NCI-H128 (cell line): ENCODE results near the gene TPH1.

ENCODE experiments used
- DNase-seq: peaks from one replicate; lab custom pipeline; 2025; ENCODE audit not compliant: unreplicated experiment; lab: John Stamatoyannopoulos, UW

The TPH1 gene

DNA sequence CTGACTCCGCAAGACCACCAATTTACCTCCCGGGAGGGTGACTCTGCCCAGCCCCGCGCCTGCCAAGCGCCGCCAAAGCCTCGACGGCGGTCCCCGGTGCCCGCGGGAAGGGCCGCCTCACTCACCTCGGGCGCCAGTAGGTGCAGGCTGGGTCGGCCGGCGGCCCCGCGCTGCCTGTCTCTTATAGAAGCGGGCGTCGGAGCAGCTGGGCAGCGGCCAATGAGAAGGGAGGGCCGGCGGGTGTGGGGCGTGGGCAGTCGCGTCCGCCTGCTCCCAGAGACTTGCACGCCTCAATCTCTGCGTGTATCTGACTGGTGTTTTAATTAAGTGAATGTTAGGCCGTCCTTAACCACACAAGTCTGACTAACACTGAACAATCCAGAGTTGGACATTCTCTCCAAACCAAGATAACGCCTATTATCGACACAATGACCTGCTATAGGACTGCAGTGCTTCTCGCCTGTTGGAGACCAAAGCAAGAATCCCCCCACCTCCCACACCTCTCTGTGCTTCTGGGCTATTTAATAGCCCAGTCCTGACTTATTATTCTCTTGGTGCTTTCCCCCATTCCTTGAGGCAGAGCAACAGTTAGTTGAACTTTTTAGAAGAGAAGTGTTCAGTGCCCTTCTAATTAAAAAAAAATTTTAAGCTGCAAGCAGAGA, at the start of gene TPH1:
TPH1 (minus strand) TSS at position 154 of the 662 bp plus-strand sequence. CDS start 5,507 bp downstream, outside the sequence.
- no peak for DNase-seq

DNA sequence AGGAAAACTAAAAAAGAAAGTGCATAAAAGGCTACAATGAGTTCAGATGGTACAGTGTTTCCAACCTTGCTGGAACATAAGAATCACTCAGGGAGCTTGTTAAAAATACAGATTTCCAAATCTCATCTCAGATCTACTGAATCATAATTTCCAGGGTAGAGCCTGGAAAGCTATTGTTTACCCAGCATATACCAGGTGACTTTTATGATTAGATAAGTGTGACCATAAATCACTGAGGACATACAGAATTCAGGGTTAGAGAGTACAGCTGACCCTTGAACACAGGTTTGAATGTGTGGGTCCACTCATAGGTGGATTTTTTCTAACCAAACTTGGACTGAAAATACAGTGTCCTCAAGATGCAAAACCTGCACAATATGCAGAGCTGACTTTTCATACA, 47.9 kb upstream of the TPH1 start:
- no peak for DNase-seq

DNA sequence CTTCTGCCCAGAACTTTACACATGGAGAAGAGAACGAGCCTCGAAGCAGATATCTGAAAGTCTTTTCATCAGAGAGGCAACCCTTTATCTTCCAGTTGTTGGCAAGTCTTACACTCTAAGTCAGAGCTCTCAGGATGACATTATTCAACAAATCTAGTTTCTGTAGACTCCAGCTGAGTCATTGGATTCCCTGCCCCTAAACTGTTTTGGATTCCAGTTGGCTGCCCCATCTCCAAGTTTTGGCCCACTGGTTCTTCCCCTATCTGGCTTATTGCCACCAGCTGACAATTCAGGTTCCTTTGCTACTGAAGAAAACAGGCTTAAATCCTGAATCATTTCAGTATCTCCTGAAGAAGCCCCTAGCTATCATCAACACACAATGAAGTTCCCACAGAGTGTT, 45.7 kb upstream of the TPH1 start:
- DNase-seq: no peak

DNA sequence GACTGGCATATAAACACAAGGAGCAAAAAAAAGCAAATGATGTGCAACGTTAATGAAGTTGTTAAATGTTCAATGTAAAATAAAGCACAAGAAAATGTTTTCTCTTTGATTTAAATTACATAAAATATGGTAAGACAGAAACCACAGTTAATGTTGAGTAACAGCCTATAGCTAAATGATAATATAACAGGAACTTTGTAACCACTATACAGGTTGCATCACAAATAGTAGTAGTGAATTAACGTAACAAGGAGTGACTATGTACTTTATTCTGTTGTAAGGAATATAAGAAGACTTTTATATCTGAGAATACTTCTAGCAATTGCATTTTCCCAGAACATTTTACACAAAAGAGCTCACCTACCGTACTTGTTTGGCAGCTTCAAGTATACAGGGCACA, 42.9 kb upstream of the TPH1 start:
- DNase-seq: no peak

DNA sequence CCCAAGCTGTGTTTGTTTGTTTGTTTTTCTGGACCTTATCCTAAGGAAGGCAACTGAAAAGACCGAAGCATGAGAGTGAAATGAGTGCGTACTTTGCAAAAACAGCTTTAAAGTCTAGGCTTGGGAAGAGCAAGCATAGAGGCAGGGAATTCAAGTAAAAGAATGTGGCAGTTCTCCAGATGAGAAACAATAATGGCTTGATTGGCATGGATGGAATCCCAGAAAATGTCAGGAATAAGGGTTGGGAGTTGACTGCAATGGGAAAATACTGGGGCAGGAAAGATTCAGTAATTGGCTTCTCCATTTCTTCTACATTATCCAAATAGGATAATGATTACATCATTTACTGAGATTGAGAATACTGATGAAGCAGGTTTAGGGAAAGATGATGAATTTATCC, 42.3 kb upstream of the TPH1 start:
- DNase-seq: no peak

DNA sequence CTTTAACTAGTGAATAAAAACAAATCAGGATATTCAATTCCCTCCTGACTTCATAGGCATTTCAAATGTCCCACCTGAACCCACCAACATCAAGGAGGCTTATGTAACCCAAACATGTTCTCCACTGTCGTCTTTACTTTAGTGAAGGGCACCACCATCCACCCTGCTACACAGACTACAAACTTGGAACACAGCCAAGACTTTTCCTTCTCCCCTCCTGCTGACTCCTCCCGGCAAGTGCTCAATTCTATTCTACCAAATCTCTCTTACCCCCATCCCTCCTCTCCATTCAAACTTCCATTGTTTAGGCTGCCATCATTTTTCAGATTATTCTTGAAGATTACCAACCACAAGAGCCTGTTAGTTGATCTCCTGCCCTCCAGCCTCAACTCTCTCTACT, 35.5 kb upstream of the TPH1 start:
- no peak for DNase-seq

DNA sequence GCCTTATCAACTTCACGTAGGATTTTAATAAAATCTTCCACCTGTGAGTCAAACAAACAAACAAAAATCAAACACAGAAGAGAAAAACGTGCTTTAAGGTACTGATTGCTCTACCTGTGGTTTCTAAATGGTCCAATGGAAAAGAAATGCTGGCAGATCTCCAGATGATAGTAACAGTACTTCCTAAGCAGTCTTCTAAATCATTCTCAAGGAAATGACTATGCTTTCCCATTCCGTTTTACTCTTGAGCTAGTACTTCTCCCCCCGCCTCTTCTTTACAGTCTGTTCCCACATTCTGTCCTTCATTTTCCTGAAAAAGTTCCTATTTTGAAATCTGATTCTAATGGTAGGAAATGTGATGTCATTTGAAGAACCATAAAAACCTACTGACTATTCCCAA, 34.4 kb upstream of the TPH1 start:
- no peak for DNase-seq

DNA sequence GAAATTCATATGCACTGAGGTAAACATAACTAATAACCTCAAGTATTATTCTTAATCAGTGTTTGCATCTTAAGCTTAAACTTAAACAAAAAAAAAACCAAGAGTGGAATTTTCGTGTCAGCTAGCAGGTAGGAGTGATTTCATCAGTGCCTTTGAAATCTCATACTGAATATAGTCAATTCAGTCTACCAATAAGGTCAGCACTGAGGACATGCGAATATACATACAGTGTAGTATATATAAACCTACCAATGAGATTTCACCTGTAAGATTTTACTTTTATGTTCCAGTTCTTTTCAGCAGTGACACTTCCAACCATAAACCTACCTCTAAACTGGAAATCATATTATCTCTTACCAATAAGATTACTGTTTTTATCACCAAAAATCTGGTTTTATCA, 32.8 kb upstream of the TPH1 start:
- no peak for DNase-seq

DNA sequence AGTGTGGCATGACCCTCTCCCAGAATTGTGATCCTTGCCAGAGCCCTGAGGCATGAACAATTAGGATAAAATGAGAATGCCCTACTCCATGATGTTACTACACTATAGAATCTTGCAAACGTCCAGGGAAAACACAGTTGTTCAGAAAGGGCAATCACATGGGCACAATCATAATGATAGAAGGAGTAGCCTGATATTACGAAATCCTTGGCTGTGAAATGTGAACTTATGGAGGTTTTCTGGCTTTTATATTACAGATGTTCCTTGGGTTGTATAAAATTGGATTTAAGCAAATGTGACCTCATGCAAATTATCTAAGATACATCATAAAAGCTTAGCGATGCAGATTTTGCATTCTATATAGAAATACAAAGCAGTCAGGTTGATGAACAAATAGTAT, 29.4 kb upstream of the TPH1 start:
- DNase-seq: no peak

DNA sequence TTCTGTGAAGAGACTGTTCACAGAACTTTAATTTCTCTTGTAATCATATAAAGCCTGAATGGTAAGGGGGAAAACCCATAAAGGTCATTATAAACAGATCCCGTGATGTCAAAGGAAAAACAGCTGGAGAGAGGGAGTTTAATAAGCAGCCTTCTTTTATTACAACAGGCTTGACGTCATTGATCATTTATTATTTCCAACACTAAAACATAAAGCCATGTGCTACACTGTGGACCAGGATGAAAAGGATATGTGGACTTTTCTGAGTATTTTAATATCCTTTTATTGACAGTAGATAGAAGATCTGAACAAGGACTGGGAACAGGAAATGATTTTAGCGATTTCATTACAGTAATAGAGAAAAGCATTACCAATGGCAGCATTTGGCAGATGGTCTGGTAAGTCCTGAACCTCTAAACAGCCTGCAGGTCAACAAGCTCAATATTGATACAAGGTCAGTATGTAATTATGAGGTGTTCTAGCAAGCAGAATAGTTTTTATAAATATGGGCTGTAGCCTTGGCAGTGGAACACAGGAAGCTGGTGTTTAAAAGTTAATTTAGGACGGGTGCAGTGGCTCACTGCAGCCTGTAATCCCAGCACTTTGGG, 25.1 kb upstream of the TPH1 start:
- DNase-seq: no peak

DNA sequence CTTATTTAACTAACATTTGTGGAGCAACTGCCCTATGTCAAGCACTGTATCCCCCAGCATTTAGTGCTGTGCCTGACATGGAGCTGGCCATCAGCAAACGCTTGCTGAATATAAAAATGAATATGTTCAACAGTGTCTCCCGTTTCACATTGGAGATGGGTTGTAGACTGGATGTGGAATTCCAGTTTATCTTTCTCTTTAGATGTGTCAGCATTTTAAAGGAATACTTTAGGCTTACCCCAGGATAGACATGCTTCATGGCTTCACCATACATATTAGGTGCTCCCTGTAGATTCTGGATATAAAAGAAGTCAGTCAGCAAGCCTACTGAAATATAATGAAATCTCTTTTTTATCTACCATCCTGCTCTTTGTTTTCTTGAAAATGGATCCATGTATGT, 21.3 kb upstream of the TPH1 start:
- no peak for DNase-seq

DNA sequence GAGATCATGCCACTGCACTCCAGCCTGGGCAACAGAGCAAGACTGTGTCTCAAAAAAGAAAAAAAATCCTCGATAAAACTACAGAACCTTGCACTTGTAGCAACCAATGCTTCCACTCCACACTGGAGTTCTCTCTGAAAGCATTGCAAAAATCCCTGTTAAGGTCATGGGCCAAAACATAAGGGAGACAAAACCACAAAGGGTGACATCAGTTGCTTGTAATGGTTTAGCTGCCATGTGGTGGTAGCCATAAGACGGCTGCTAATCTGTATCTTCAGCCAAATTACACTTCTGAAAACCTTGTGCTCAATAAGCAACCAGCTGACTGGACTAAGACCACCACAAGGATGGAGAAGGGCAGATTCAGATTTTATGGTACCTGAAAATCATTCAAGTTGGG, 20.6 kb upstream of the TPH1 start:
- no peak for DNase-seq

DNA sequence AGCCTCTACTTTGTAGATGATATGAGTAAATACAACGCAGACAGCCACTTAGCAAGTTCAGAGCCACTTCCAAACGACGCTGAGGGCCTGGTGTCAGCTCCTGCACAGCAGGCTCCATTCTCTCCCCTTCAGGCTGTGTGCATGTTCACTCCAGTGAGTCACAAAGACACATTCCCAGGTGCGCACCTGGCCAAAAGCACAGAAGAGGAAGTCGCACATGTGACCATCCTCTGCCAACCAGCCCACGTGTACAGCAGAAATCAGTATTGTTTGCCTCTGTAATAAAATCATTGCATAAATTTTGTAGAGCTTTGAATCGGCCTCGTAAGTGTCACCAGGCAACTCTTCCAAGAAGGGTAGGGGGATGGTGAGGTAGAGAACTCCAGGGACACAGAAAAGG, 19.5 kb upstream of the TPH1 start:
- DNase-seq: peak; percentile 73

DNA sequence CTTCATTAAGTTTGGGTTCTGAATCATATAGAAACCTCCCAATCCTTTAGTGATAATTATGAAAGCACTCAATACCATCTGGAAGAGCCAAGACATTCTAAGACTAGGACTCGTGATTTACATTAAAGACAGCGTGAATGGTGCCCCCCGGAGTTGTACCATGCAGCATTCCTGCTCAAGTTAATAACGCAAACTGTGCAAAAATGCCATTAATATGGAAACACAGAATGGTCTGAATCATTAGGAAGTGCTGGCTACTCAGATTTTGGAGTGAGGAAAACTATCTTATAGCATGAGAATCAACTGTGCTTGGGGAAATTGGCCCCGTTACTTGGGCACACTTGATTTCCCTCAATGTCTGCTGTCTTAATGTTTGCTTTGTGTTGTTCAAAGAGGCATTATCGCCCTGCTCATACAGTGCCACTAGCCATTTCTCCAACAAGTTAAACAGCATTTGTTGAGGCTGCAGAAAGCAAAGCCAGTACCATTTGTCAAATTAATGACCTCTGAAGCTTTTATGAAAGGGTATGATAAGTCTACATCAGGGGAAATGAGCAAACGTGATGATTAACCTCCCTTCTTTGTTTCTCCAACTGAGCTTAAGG, 18.5 kb upstream of the TPH1 start:
- DNase-seq: no peak

DNA sequence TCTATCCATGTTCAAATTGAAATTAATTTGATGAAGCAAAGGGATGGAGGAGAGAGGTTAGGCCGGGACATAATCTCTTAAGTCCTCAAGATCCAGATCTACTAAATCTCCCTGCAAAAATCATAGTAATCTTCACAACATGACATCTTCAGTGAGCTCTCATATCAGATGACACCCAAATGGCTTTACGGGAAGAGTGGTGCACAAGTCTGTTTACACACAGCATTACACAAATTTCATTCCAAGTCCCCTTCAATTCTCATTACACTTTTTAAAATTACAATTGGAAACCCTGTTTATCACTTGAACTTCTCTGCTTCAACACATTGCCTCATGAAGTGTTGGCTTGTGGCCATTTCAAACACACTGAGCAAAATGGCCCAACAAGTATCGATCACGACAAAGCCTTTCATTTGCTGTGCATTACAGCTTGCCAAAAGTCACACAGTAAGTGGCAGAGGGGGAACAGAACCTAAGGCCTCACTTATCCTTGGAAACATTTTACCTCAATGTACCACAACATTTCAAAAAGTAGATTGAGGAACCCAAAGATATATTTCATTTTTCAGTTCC, 17.9 kb upstream of the TPH1 start:
- DNase-seq: peak; percentile 10

DNA sequence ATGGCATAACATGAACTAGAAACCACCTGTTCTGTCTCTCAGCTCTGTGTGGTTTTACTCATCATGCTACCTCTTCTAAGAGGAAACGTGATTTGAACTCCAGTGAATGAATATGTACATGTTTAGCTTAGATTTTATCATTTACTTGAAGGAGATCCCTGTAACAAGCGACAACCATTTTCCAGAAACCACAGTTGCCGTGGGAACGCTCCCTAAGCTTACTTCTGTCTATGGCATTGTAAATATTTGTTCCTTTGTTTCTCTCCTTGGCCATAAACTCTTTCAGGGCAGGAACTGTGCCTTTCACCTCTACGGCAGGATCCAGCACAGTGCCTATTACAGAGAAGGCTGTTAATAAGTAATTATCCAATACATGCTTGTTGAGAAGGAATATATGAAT, 17.1 kb upstream of the TPH1 start:
- no peak for DNase-seq

DNA sequence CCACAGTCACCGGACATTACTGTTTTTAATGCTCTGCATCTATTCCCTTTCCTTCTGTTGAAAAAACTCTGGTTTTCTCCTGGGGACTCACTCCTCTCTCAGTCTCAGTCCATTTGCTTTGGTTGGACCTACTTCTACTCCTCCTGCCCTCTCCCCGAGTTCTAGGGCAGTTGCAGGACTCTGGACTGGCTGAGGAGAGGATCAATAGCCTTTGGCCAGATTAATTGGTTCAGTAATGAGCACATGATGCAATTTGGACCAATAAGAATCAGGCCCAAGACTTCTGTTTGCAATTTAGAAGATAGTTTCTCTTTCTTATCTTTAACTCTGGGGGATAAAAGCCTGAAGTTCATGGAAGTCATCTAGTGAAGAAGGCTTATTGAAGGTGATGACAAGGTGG, 15.3 kb upstream of the TPH1 start:
- no peak for DNase-seq

DNA sequence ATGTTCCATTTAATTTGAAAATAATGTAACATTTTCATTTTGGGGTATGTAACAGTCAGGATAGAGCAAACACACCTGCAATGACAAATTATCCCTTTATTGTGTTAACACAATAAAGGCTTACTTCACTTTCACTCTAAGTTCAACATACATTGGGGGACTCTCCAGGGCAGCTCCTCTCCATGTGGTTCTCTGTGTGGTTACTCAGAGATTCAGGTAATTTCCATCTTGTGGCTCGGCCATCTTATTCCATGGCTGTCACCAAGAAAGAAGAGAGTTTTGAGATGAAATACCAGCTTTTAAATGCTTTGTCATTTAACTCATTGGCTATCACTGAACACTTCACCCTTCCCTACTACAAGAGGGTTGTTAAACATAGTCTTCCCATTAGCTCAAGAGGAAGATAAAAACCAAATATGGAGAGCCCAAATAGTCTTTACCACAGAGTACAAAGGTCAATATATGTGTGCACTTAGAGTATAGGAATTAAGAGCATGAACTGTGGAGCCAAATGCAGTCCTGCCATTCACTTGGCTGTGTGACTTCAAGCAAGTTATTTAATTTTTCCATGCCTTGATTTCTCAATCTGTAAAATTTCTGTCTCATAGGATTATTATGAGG, 10.6 kb upstream of the TPH1 start:
- no peak for DNase-seq

DNA sequence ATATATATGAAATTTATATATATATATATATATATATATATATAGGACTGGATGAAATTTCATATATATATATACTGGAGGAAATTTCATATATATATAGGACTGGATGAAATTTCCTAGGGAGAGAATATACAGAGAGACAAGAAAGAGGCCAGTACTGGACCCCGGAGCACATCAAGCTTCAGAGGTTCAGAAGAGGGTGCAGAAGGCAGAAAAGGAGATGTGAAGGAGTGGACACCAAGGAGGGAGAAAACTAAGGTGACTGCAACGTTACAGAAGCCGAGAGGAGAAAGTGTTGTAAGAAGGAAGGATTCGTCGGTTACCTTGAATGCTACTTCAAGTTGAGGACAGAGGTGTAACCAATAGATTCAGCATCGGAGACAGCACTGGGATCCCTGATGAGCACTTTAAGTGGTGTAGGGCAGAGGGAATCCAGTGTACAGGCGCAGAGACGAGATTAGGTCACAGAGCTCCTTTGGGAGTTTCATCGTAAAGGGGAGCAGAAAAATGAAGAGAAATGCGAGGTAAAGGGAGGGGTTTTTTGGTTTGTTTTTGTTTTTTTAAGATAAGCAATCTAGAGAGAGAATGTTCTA, 8.5 kb upstream of the TPH1 start:
- DNase-seq: no peak

DNA sequence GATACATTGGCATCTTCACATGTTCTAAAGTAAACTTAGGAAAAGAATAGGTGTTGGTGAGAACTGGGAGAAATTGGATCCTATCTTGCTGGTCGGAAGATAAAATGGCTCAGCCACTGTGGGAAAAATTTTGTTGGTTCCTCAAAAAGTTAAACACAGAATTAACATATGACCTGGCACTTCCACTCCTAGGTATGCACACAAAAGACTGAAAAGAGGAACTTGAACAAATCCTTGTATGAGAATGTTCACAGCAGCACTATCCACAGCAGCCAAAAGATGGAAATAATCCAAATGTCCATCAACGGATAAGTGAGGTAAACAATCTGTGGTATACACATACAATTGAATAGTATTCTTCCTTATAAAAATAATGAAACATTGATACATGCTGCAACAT, 4.8 kb upstream of the TPH1 start:
- no peak for DNase-seq

DNA sequence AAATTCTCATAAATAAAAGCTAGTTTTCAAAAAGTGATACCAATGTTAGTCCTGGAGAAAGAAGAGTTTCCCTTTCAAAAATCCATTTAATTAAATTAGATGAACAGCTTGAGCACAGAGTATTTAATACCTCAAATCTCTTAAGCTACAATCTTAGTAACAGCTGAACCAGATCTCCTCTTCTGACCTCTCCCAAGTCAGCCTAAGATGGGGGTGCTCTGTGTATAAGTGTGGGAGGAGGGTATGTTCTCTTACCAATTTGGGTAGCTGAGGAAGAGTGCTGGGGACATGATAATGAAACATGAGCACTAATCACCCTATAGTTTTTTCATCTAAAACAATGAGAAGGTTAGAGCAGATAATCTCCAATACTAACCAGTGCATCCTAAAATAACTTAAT, 9.6 kb downstream of the TPH1 start:
- no peak for DNase-seq

DNA sequence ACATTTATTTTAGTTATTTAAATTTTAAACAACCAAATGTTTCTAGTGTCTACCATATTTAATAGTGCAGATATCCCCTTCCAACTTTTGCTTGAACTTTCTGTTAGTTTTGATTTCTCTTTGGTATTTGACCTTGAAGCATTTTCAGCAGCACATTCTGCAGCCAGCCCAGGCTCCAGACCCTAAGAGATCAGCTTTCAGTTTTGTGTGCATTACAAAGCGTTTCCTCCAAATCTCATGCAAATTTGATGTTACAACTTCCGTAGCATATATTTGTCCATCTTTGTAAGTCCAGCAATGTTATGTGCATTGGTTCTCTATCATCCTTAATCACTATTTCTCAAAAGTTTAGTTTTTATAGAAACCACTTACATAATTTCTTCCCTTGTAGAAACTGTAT, 18.6 kb downstream of the TPH1 start:
- DNase-seq: no peak
